Measurements from ENCODE around the gene AADACL3. TPM values are rescaled to one million over a fixed set of nuclear protein-coding genes. Genes with fewer than 3 reads are reported as not detected.

AADACL3 gene
- total and polyA plus RNA-seq, 9 of the 15 experiments (the other 6 are each of a cell fraction or from before 2014, with no cell fraction given) = not detected

Small RNA genes within 50 kb of the gene (small RNA-seq; reads per million reads assigned to genes)
- gene AC244670.1 = not detected

Other genes with a start within 250 kb of the AADACL3 start
Only the 7 nearest of the 12 such genes appear.
- 62.3 and 67.3 TPM in 2 replicates for gene DHRS3, start 97.9 kb upstream of the AADACL3 start, total RNA-seq (2014; rRNA removed)
- gene DHRS3, start 97.9 kb upstream of the AADACL3 start, total RNA-seq (2014; rRNA removed; fragmentation: Illumina TruSeq; extraction: Trizol) = 37.6 and 43.5 TPM in 2 replicates
- 58.7 and 60.6 TPM in 2 replicates for gene DHRS3, start 97.9 kb upstream of the AADACL3 start, total RNA-seq (2015; rRNA removed; fragmentation: Illumina TruSeq; extraction: Trizol)
- gene DHRS3, start 97.9 kb upstream of the AADACL3 start, total RNA-seq (2021) = 109 and 116 TPM in 2 replicates
- 58.7 and 66.5 TPM in 2 replicates for gene DHRS3, start 97.9 kb upstream of the AADACL3 start, polyA plus RNA-seq (2011; rRNA removed)
- gene DHRS3, start 97.9 kb upstream of the AADACL3 start, polyA plus RNA-seq (2014; fragmentation: Illumina TruSeq; extraction: Trizol) = 39.4 and 46.3 TPM in 2 replicates
- gene DHRS3, start 97.9 kb upstream of the AADACL3 start, polyA plus RNA-seq (2014; fragmentation: Nextera tagmentation; extraction: Ambion mirVana) = 10 to 100 TPM; 21.0 to 80.0 TPM
- 57.0 and 59.6 TPM in 2 replicates for gene DHRS3, start 97.9 kb upstream of the AADACL3 start, polyA plus RNA-seq (2014; rRNA removed)
- gene AADACL4, start 72.0 kb upstream of the AADACL3 start, total RNA-seq (2014; rRNA removed) = not detected in 2 replicates
- gene AADACL4, start 72.0 kb upstream of the AADACL3 start, total RNA-seq (2014; rRNA removed; fragmentation: Illumina TruSeq; extraction: Trizol) = not detected in 2 replicates
- not detected in 2 replicates for gene AADACL4, start 72.0 kb upstream of the AADACL3 start, total RNA-seq (2015; rRNA removed; fragmentation: Illumina TruSeq; extraction: Trizol)
- gene AADACL4, start 72.0 kb upstream of the AADACL3 start, total RNA-seq (2021) = not detected in 2 replicates
- not detected in 2 replicates for gene AADACL4, start 72.0 kb upstream of the AADACL3 start, polyA plus RNA-seq (2011; rRNA removed)
- gene AADACL4, start 72.0 kb upstream of the AADACL3 start, polyA plus RNA-seq (2014; fragmentation: Illumina TruSeq; extraction: Trizol) = not detected in 2 replicates
- gene AADACL4, start 72.0 kb upstream of the AADACL3 start, polyA plus RNA-seq (2014; fragmentation: Nextera tagmentation; extraction: Ambion mirVana) = not detected
- not detected in 2 replicates for gene AADACL4, start 72.0 kb upstream of the AADACL3 start, polyA plus RNA-seq (2014; rRNA removed)
- not detected in 2 replicates for gene CFAP107, start 30.1 kb downstream of the AADACL3 start, total RNA-seq (2014; rRNA removed)
- gene CFAP107, start 30.1 kb downstream of the AADACL3 start, total RNA-seq (2014; rRNA removed; fragmentation: Illumina TruSeq; extraction: Trizol) = not detected in 2 replicates
- not detected in 2 replicates for gene CFAP107, start 30.1 kb downstream of the AADACL3 start, total RNA-seq (2015; rRNA removed; fragmentation: Illumina TruSeq; extraction: Trizol)
- gene CFAP107, start 30.1 kb downstream of the AADACL3 start, total RNA-seq (2021) = not detected in 2 replicates
- gene CFAP107, start 30.1 kb downstream of the AADACL3 start, polyA plus RNA-seq (2011; rRNA removed) = not detected in 2 replicates
- not detected in 2 replicates for gene CFAP107, start 30.1 kb downstream of the AADACL3 start, polyA plus RNA-seq (2014; fragmentation: Illumina TruSeq; extraction: Trizol)
- under 1 TPM in 1 of 2 experiments, not detected in 1; 0.03 TPM for gene CFAP107, start 30.1 kb downstream of the AADACL3 start, polyA plus RNA-seq (2014; fragmentation: Nextera tagmentation; extraction: Ambion mirVana)
- gene CFAP107, start 30.1 kb downstream of the AADACL3 start, polyA plus RNA-seq (2014; rRNA removed) = 0.08 and 0.16 TPM in 2 replicates
- not detected in 2 replicates for gene PRAMEF12, start 57.6 kb downstream of the AADACL3 start, total RNA-seq (2014; rRNA removed)
- not detected in 2 replicates for gene PRAMEF12, start 57.6 kb downstream of the AADACL3 start, total RNA-seq (2014; rRNA removed; fragmentation: Illumina TruSeq; extraction: Trizol)
- gene PRAMEF12, start 57.6 kb downstream of the AADACL3 start, total RNA-seq (2015; rRNA removed; fragmentation: Illumina TruSeq; extraction: Trizol) = not detected in 2 replicates
- gene PRAMEF12, start 57.6 kb downstream of the AADACL3 start, total RNA-seq (2021) = not detected in 2 replicates
- gene PRAMEF12, start 57.6 kb downstream of the AADACL3 start, polyA plus RNA-seq (2011; rRNA removed) = not detected in 2 replicates
- not detected in 2 replicates for gene PRAMEF12, start 57.6 kb downstream of the AADACL3 start, polyA plus RNA-seq (2014; fragmentation: Illumina TruSeq; extraction: Trizol)
- gene PRAMEF12, start 57.6 kb downstream of the AADACL3 start, polyA plus RNA-seq (2014; fragmentation: Nextera tagmentation; extraction: Ambion mirVana) = not detected
- not detected in 2 replicates for gene PRAMEF12, start 57.6 kb downstream of the AADACL3 start, polyA plus RNA-seq (2014; rRNA removed)
- not detected in 2 replicates for gene PRAMEF1, start 75.3 kb downstream of the AADACL3 start, total RNA-seq (2014; rRNA removed)
- not detected in 2 replicates for gene PRAMEF1, start 75.3 kb downstream of the AADACL3 start, total RNA-seq (2014; rRNA removed; fragmentation: Illumina TruSeq; extraction: Trizol)
- not detected in 2 replicates for gene PRAMEF1, start 75.3 kb downstream of the AADACL3 start, total RNA-seq (2015; rRNA removed; fragmentation: Illumina TruSeq; extraction: Trizol)
- gene PRAMEF1, start 75.3 kb downstream of the AADACL3 start, total RNA-seq (2021) = not detected in 2 replicates
- not detected in 2 replicates for gene PRAMEF1, start 75.3 kb downstream of the AADACL3 start, polyA plus RNA-seq (2011; rRNA removed)
- gene PRAMEF1, start 75.3 kb downstream of the AADACL3 start, polyA plus RNA-seq (2014; fragmentation: Illumina TruSeq; extraction: Trizol) = not detected in 2 replicates
- not detected for gene PRAMEF1, start 75.3 kb downstream of the AADACL3 start, polyA plus RNA-seq (2014; fragmentation: Nextera tagmentation; extraction: Ambion mirVana)
- not detected in 2 replicates for gene PRAMEF1, start 75.3 kb downstream of the AADACL3 start, polyA plus RNA-seq (2014; rRNA removed)
- gene PRAMEF11, start 115.3 kb downstream of the AADACL3 start, total RNA-seq (2014; rRNA removed) = not detected in 2 replicates
- gene PRAMEF11, start 115.3 kb downstream of the AADACL3 start, total RNA-seq (2014; rRNA removed; fragmentation: Illumina TruSeq; extraction: Trizol) = not detected in 2 replicates
- gene PRAMEF11, start 115.3 kb downstream of the AADACL3 start, total RNA-seq (2015; rRNA removed; fragmentation: Illumina TruSeq; extraction: Trizol) = not detected in 2 replicates
- not detected in 2 replicates for gene PRAMEF11, start 115.3 kb downstream of the AADACL3 start, total RNA-seq (2021)
- gene PRAMEF11, start 115.3 kb downstream of the AADACL3 start, polyA plus RNA-seq (2011; rRNA removed) = not detected in 2 replicates
- gene PRAMEF11, start 115.3 kb downstream of the AADACL3 start, polyA plus RNA-seq (2014; fragmentation: Illumina TruSeq; extraction: Trizol) = not detected in 2 replicates
- gene PRAMEF11, start 115.3 kb downstream of the AADACL3 start, polyA plus RNA-seq (2014; fragmentation: Nextera tagmentation; extraction: Ambion mirVana) = not detected
- not detected in 2 replicates for gene PRAMEF11, start 115.3 kb downstream of the AADACL3 start, polyA plus RNA-seq (2014; rRNA removed)
- gene HNRNPCL1, start 132.6 kb downstream of the AADACL3 start, total RNA-seq (2014; rRNA removed) = not detected in 2 replicates
- not detected in 2 replicates for gene HNRNPCL1, start 132.6 kb downstream of the AADACL3 start, total RNA-seq (2014; rRNA removed; fragmentation: Illumina TruSeq; extraction: Trizol)
- gene HNRNPCL1, start 132.6 kb downstream of the AADACL3 start, total RNA-seq (2015; rRNA removed; fragmentation: Illumina TruSeq; extraction: Trizol) = not detected in 2 replicates
- gene HNRNPCL1, start 132.6 kb downstream of the AADACL3 start, total RNA-seq (2021) = not detected in 2 replicates
- 0.08 TPM in 1 of 2 replicates, not detected in the other for gene HNRNPCL1, start 132.6 kb downstream of the AADACL3 start, polyA plus RNA-seq (2011; rRNA removed)
- gene HNRNPCL1, start 132.6 kb downstream of the AADACL3 start, polyA plus RNA-seq (2014; fragmentation: Illumina TruSeq; extraction: Trizol) = not detected in 2 replicates
- gene HNRNPCL1, start 132.6 kb downstream of the AADACL3 start, polyA plus RNA-seq (2014; fragmentation: Nextera tagmentation; extraction: Ambion mirVana) = not detected
- gene HNRNPCL1, start 132.6 kb downstream of the AADACL3 start, polyA plus RNA-seq (2014; rRNA removed) = not detected in 2 replicates